Measurements from ENCODE around the gene HSD17B3. TPM values are rescaled to one million over a fixed set of nuclear protein-coding genes. Genes with fewer than 3 reads are reported as not detected.

The HSD17B3 gene
- polyA plus RNA-seq, 1 of the 3 experiments (the other 2 are of a cell fraction), result 0.51 TPM

DNA sequence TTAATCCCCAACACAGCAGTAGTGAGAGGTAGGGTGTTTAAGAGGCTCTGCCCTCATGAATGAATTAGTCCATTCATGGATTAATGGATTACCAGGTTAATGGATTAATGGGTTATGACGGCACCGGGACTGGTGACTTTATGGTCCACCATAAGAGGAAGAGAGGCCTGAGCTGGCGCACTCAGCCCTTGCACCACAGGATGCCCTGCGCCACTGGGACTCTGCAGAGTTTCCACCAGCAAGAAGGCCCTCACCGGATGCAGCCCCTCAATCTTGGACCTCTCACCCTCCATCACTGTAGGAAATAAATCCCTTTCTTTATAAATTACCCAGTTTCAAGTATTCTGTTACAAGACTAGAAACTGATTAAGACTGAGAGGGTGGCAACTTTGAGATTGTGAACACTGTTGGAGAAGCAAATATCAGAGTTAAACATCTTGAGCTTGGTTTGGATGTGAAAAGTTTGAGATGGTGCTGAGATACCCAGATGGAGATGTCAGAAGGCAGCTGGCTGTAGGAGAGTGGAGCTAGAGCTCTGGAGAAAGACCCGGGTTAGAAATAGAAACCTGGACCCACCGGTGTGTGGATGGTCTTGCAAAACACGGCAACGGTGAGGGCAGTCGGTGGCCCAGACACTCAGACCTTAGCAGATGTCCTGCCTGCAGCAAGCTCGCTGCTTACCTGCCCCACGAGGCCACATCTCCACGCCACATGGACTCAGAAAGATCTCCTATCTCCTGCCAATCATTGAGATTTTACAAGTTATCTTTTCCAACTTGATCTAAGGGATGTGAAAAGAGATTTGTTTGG is 98.8 kb downstream of the HSD17B3 start:
- CTCF ChIA-PET, result interaction anchor here (0.6 to 6.0 kb wide), 3 partner anchors 13 to 1044 kb away, joined by 3 to 33 read pairs (median 4); no protein-coding TSS in a partner anchor
- Histone ChIP-seq H3K27me3 (ENCODE audit: insufficient read depth) (peaks cover 17% of the 10 kb centered on the region), H3K79me2 (ENCODE audit: insufficient read depth) (no peaks in the 10 kb centered on the region), H3K4me1 (ENCODE audit: control insufficient read depth in 1 of 2, insufficient read depth in 2 of 2, low read depth in 1 of 2, low read length in 1 of 2) (peaks cover 0 to 18% of the 10 kb centered on the region in 2 experiments; a peak in 1 of 4 replicates), H3K27ac (ENCODE audit: low read depth in 2 of 2, low read length in 1 of 2) (peak overlapping the region in 1 of 2 experiments; percentile 72; a peak in 2 of 4 replicates), H3K9me3 (no peaks in the 10 kb centered on the region), H3K36me3 (replicated peaks in 1 of 2; ENCODE audit: control insufficient read depth in 1 of 2, insufficient read depth in 2 of 2, low read length in 1 of 2) (no peaks in the 10 kb centered on the region), H3K4me2 (no peak overlapping the region), H3K9me2 (no peaks in the 10 kb centered on the region), H3K4me3 (ENCODE audit: low read depth in 2 of 2, low read length in 1 of 2) (no peak overlapping the region), H2AFZ (ENCODE audit: low read depth) (no peak overlapping the region), H3F3A (replicated peaks; ENCODE audit: insufficient read depth) (no peaks in the 10 kb centered on the region), H3K9ac (no peak overlapping the region), H4K20me1 (ENCODE audit: insufficient read depth) (no peaks in the 10 kb centered on the region)
- no peak for TF ChIP-seq MXI1 (IDR thresholded peaks at IDR 0.05; ENCODE audit: low read depth, low read length)
- TF ChIP-seq MAX (IDR thresholded peaks at IDR 0.05; ENCODE audit: low read depth), result no peak
- no peak for TF ChIP-seq SIN3A (IDR thresholded peaks at IDR 0.05; ENCODE audit: borderline replicate concordance, low read depth, low read length)
- TF ChIP-seq EP300 (IDR thresholded peaks at IDR 0.05; ENCODE audit: borderline replicate concordance in 1 of 2, low read depth in 1 of 2, low read length in 1 of 2), result no peak
- no peak for TF ChIP-seq USF1 (IDR thresholded peaks at IDR 0.05; ENCODE audit: borderline replicate concordance, low read depth)
- no peak for TF ChIP-seq CHD2 (IDR thresholded peaks at IDR 0.05; ENCODE audit: low read length, partially characterized antibody)
- no peak for TF ChIP-seq GABPA (IDR thresholded peaks at IDR 0.05; ENCODE audit: low read depth)
- TF ChIP-seq EZH2phosphoT487 (IDR thresholded peaks at IDR 0.05; ENCODE audit: borderline replicate concordance, low read depth), result no peak
- TF ChIP-seq MEF2A (IDR thresholded peaks at IDR 0.05; ENCODE audit: borderline replicate concordance, low read depth), result no peak
- TF ChIP-seq FOSL2 (IDR thresholded peaks at IDR 0.05; ENCODE audit: borderline replicate concordance, low read depth), result no peak
- no peak for TF ChIP-seq TEAD4 (IDR thresholded peaks at IDR 0.05; ENCODE audit: borderline replicate concordance, insufficient read depth)
- TF ChIP-seq IRF3 (IDR thresholded peaks at IDR 0.05; ENCODE audit: low read depth, low read length), result no peak
- TF ChIP-seq YY1 (IDR thresholded peaks at IDR 0.05; ENCODE audit: low read depth), result no peak
- no peak for TF ChIP-seq POLR2AphosphoS5 (IDR thresholded peaks at IDR 0.05; ENCODE audit: low read depth, low read length)
- TF ChIP-seq RFX5 (IDR thresholded peaks at IDR 0.05; ENCODE audit: low read length), result no peak
- TF ChIP-seq FOXJ3 (CRISPR knock-in tag; IDR thresholded peaks at IDR 0.05), result no peak
- TF ChIP-seq, protein P1, sequence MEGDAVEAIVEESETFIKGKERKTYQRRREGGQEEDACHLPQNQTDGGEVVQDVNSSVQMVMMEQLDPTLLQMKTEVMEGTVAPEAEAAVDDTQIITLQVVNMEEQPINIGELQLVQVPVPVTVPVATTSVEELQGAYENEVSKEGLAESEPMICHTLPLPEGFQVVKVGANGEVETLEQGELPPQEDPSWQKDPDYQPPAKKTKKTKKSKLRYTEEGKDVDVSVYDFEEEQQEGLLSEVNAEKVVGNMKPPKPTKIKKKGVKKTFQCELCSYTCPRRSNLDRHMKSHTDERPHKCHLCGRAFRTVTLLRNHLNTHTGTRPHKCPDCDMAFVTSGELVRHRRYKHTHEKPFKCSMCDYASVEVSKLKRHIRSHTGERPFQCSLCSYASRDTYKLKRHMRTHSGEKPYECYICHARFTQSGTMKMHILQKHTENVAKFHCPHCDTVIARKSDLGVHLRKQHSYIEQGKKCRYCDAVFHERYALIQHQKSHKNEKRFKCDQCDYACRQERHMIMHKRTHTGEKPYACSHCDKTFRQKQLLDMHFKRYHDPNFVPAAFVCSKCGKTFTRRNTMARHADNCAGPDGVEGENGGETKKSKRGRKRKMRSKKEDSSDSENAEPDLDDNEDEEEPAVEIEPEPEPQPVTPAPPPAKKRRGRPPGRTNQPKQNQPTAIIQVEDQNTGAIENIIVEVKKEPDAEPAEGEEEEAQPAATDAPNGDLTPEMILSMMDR (IDR thresholded peaks at IDR 0.05), result no peak
- POLR2A ChIA-PET, result interaction anchor here (1.1 kb wide), 1 partner anchor 26 kb away, joined by 3 read pairs; no protein-coding TSS in a partner anchor
- 51% methylated on average over 12 of the region's 13 CpGs for WGBS (ENCODE audit: low lambda C conversion rate)
- peak; percentile 37 for DNase-seq

Data from SK-N-SH (cell line).